Measurements from ENCODE around the gene RASGRF1. TPM values are rescaled to one million over a fixed set of nuclear protein-coding genes. Genes with fewer than 3 reads are reported as not detected.
"Not testable (repeated sequence)": the region's sequence is repeated elsewhere in the genome, so short reads cannot be mapped to it uniquely, and the experiment has no call there.

Gene RASGRF1
- polyA plus RNA-seq, 4 donors, result 0.07 to 0.92 (median 0.51) TPM

DNA sequence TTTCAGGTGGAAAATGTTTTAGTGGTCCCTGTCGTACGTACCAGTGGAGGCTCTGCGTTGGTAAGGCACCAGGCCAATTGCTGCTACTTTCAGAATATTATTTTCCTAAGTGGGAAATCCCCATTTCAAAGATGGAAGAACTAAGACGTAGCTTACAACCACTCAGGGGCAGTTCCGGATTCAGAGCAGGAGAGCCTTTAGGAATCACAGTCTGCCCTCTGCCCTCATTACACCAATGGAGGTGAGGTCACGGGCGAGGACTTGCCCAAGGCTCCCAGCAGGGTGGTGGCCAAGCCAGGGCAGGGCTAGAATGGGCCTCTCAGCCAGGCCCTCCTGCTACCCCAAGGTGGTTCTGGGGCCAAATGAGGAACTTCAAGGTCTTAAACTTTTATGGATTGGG is 72.6 kb downstream of the RASGRF1 start:
- no peak for DNase-seq (ENCODE audit: low read depth in 4 of 4, low spot score in 3 of 4)

DNA sequence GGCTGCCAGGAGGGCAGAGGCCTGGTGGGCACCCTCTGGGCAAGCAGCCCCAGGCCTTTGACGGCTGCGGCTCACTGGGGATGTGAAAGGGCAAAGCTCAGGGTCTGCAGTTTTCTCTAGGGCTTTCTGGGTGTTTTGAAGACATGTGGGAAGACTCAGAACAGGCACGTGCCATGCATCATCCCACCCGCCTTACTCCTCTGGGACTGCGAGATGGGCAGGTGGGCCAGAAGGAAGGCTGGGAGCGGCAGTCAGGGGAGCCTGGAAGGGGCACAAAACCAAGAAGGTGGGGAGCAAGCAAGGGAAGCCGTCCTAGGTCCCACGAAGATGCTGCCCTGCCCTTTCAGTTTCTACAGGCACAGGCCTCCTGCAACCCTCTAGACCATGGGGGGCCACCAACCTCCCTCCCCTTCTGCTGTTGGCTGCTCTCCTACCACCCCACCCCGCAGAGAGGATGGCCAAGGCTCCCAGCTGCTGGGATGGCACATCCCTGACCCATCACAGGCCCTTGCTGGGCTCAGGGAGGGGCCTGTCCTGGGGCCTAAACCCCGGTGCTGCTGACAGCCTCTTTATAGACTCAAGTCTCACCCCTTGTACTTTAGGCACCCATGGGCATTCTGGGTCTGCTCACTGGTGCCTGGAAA is 73.9 kb downstream of the RASGRF1 start:
- no peak for DNase-seq (ENCODE audit: low read depth in 4 of 4, low spot score in 3 of 4)

GRCh38 chr15:79015416-79015815 is 75.2 kb downstream of the RASGRF1 start:
- no peak for DNase-seq (ENCODE audit: low read depth in 4 of 4, low spot score in 3 of 4)

- no peak for DNase-seq (ENCODE audit: low read depth in 4 of 4, low spot score in 3 of 4)
Observed at GRCh38 chr15:79010278-79010677, 80.3 kb downstream of the RASGRF1 start.

- no peak for DNase-seq (ENCODE audit: low read depth in 4 of 4, low spot score in 3 of 4)
Observed at GRCh38 chr15:79009379-79009778, 81.2 kb downstream of the RASGRF1 start.

- DNase-seq (ENCODE audit: low read depth in 4 of 4, low spot score in 3 of 4), result no peak
Observed at GRCh38 chr15:79008659-79009058, 81.9 kb downstream of the RASGRF1 start.

GRCh38 chr15:79007066-79007465 is 83.5 kb downstream of the RASGRF1 start:
- no peak for DNase-seq (ENCODE audit: low read depth in 4 of 4, low spot score in 3 of 4)

DNA sequence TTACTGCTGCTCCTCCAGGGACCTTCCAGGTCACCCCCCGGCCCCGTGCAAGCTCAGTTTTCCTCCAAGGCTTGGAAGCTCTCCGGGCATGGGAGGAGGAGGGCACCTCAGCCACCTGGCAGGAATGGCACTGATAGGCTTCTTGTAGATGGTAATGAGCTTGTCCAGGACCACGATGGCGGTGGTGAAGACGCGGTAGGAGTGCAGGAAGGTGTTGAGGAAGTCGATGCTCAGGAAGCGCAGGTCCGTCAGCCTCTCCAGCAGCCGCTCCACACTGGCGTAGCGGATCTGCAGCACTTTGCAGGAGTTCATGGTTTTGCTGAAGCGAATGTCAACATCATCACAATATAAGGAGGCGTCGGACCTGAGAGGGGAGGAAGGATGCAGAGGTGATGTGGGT is 84.5 kb downstream of the RASGRF1 start:
- DNase-seq (ENCODE audit: low read depth in 4 of 4, low spot score in 3 of 4), result no peak

- no peak for DNase-seq (ENCODE audit: low read depth in 4 of 4, low spot score in 3 of 4)
Observed at GRCh38 chr15:79004336-79004735, 86.2 kb downstream of the RASGRF1 start.

DNA sequence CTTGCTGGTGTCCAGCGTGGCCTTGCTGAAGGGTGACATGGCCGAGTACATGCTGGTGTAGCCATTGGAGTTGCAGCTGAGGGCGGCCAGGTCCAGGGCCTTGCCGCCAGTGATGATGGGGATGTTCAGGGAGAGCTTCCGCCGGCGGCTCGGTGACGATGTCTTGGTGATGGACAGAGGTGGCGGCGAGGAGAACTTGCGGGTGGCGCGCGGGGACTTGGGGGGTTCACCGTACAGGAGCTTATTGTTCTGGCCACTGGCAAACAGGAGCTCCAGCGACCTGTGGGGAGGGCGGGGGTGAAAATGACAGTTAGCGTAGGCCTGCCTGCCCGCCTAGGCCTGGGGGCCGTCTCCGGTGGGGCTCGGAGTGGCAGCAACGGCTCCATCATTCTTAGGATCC is 86.7 kb downstream of the RASGRF1 start:
- no peak for DNase-seq (ENCODE audit: low read depth in 4 of 4, low spot score in 3 of 4)

DNA sequence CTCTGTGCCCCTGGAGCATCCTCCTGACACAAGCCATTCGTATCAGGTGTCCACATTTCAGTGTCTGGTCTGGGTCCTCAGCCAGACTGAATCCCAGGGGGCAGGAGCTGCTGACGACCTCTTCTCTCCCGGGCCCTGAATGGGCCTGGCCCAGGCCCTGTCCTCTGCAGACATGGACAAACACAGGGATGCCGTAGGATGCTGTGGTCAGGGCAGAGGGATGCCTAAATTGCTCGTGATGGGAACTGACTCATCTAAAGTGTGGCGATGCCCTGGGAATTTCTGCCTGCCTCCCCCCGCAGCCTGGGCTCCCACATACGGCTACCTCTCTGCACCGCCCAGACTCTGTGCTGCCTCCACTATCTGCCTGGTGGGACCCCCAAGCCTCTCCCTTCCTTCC is 87.3 kb downstream of the RASGRF1 start:
- no peak for DNase-seq (ENCODE audit: low read depth in 4 of 4, low spot score in 3 of 4)

DNA sequence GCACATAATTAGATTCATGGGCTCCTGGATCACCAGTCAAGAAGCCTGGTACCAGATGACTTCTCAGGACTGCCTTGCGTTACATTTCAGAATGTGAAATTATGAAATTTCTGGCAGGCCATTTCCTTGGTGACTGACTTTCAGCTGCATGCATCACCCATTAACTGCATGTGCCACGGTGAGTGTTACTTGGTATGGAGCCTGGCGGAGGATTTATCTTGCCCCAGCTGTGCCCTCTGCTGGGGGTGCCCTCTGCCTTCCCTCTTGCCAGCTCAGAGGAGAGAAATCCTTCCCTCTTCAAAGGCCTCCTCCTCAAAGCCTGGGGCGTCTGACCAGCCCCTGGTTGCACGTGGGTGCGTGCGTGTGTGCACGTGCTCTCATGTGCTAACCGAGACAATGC is 88.0 kb downstream of the RASGRF1 start:
- DNase-seq (ENCODE audit: low read depth in 4 of 4, low spot score in 3 of 4), result no peak

- DNase-seq (ENCODE audit: low read depth in 4 of 4, low spot score in 3 of 4), result no peak
Observed at GRCh38 chr15:78999636-79000035, 90.9 kb downstream of the RASGRF1 start.

DNA sequence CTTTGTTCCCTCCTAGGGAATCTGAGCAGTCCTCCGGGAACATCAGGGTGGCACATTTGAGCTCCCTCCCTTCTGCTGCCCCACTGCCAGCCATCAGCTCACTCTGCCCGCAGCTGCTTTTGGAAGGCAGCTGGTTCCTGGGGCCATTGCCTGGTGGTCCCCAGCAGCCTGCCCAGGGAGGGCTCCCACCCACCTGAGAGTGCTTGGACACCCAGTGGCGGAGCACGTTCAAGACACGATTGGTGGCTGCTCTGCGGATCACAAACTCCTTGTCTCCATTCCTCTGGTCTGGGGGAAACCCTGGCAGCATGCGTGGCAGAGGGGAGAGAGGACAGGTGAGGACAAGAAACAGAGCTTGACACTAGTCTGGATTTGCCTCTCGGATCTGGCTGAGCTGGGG is 92.1 kb downstream of the RASGRF1 start:
- DNase-seq (ENCODE audit: low read depth in 4 of 4, low spot score in 3 of 4), result no peak

- no peak for DNase-seq (ENCODE audit: low read depth in 4 of 4, low spot score in 3 of 4)
Observed at GRCh38 chr15:78997981-78998499, 92.5 kb downstream of the RASGRF1 start.

- no peak for DNase-seq (ENCODE audit: low read depth in 4 of 4, low spot score in 3 of 4)
Observed at GRCh38 chr15:78996894-78997275, 93.7 kb downstream of the RASGRF1 start.

- no peak for DNase-seq (ENCODE audit: low read depth in 4 of 4, low spot score in 3 of 4)
Observed at GRCh38 chr15:78995921-78996893, 94.4 kb downstream of the RASGRF1 start.

DNA sequence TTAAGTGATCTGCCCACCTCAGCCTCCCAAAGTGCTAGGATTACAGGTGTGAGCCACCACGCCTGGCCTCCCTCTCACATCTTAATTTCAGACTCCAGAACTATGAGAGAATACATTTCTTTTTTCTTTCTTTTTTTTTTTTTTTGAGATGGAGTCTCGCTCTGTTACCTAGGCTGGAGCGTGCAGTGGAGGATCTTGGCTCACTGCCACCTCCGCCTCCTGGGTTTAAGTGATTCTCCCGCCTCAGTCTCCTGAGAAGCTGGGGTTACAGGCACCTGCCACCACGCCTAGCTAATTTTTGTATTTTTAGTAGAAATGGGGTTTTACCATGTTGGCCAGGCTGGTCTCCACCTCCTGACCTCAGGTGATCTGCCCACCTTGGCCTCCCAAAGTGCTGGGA is 95.4 kb downstream of the RASGRF1 start:
- DNase-seq (ENCODE audit: low read depth in 4 of 4, low spot score in 3 of 4), result not testable (repeated sequence)

DNA sequence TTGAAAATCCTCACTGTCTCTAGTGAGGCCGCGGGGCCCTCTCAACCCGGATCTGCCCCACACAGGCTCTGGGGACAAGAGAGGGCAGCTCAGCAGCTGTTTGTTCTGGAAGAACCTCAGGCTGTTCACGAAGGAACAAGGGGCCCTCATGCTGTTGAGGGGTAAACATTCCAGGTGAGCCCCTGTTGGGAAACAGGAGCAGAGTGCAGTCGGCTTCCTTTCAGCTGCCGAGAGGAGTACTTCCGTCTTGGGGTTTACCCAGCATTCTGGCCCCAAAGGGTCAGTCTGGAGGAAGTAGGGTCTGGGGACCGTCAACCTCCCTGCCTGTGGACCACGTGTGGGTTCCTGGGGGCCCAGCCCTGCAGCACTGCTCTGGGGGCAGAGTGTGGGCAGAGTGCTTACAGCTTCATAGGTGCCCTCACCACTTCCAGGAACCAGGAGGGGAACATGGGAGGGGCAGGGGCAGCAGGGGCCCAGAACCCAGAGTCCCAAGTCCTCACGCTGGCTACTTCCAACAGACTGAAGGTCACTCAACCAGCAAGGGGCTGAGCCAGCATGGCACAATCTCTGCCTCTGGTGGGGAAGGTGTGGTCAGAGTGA is 96.5 kb downstream of the RASGRF1 start:
- no peak for DNase-seq (ENCODE audit: low read depth in 4 of 4, low spot score in 3 of 4)

DNA sequence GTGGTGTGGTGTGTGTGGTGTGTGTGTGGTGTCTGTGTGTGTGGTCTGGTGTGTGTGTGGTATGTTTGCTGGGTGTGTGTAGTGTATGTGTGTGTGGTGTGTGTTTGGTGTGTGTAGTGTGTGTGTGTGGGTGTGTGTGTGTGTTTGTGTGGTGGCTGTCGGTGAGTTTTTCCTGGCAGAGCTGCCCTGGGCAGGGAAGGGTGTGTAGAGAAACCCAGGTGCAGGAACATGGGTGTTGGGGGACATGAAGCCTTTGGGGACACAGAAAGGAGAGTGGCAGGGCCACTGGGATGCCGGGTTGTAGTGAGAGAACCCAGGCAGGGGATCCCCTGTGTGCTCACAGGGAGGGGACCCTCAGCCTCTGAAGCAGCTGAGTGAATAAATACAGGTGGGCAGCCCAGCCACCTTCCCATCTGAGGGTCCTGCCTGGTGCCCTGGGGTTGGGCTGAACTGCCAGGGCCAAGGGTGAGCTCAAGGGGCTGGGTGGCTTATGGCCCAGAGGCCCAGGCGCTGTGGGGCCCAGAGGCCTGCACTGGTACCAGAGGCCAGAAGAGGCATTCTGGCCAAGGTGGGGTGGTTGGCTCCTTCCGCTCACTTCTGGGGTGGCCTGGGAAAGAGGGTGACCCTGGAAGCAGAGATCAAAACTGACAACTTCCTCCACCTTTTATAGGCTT is 97.2 kb downstream of the RASGRF1 start:
- DNase-seq (ENCODE audit: low read depth in 4 of 4, low spot score in 3 of 4), result no peak

Measured in left renal pelvis (tissue), 4 donors.